Esophagus squamous epithelium (tissue), 5 donors: ENCODE results near the gene FEZ2. TPM values are rescaled to one million over a fixed set of nuclear protein-coding genes. Genes with fewer than 3 reads are reported as not detected.

ENCODE experiments used
- DNase-seq: peaks from one replicate; lab custom pipeline; 2025; lab: John Stamatoyannopoulos, UW
- H3K27ac ChIP-seq, 4 donors: fragments of 200-600 bp; sonication (generic); one replicate each; pipeline ENCODE4 v1.5.1; 2016 to 2019; ENCODE audit warnings: mild to moderate bottlenecking in 1 of 4
- H3K27me3 ChIP-seq, 4 donors: fragments of 200-600 bp; sonication (generic); 1 replicate in 3 of 4; 2 replicates in 1 of 4; pipeline versions ENCODE4 v1.5.1 to v1.6.0; 2017 to 2021; ENCODE audit warnings: antibody characterized with exemption in 1 of 4
- H3K36me3 ChIP-seq, 3 donors: fragments of 200-600 bp; sonication (generic); one replicate each; pipeline ENCODE4 v1.5.1; 2016 to 2019
- H3K4me1 ChIP-seq, 3 donors: fragments of 200-600 bp; sonication (generic); one replicate each; pipeline ENCODE4 v1.5.1; 2017 to 2019
- H3K4me3 ChIP-seq, 4 donors: fragments of 200-600 bp; sonication (generic); 1 replicate in 3 of 4; 2 replicates in 1 of 4; pipeline ENCODE4 v1.5.1; 2016 to 2019; ENCODE audit warnings: mild to moderate bottlenecking in 2 of 4, moderate library complexity in 1 of 4
- H3K9me3 ChIP-seq, 3 donors: fragments of 200-600 bp; sonication (generic); one replicate each; pipeline ENCODE4 v1.5.1; 2016 to 2019
- POLR2A ChIP-seq, 4 donors: fragments of 450-650 bp; IDR thresholded peaks; one replicate each; pipeline ENCODE4 v1.6.1; 2017; ENCODE audit warnings: antibody characterized with exemption in 4 of 4, mild to moderate bottlenecking in 4 of 4, moderate library complexity in 3 of 4
- WGBS, 2 donors: methylation state at CpG; one replicate each; pipeline ENCODE4 v1.1.5; 2018; 5-methylcytosine and 5-hydroxymethylcytosine counted together
- intact Hi-C: fragments of 100-400 bp; cut with DNase I; formaldehyde crosslinking; loops from one replicate; pipeline ENCODE4 v1.15.0; 2022
- total RNA-seq, 4 donors: library from RNA; depleted of rRNA; stranded (reverse); fragments of >200 nt; gene quantifications; one replicate each; pipeline ENCODE4 v1.1.0, GENCODE V29; 2016
- TF ChIP-seq, protein P1 (sequence below), 6 experiments: fragments of 450-650 bp in 4 of 6; fragments of 200-600 bp in 2 of 6; sonication (generic) in 2 of 6; IDR thresholded peaks; one replicate each; pipeline ENCODE4 v1.5.1; 2016 to 2019; ENCODE audit warnings: antibody characterized with exemption in 6 of 6, mild to moderate bottlenecking in 4 of 6, moderate library complexity in 4 of 6
- donor health status: DM: yes; HTN: yes; CAD: no.

Gene FEZ2
- total RNA-seq, 4 donors from 2014 or later = 9.2 to 34.9 (median 26.4) TPM

- H3K4me3 ChIP-seq = no peak overlapping the region
- no peaks in the 10 kb centered on the region for H3K36me3 ChIP-seq
- intact Hi-C loops = no loop called here
- TF ChIP-seq, protein P1, sequence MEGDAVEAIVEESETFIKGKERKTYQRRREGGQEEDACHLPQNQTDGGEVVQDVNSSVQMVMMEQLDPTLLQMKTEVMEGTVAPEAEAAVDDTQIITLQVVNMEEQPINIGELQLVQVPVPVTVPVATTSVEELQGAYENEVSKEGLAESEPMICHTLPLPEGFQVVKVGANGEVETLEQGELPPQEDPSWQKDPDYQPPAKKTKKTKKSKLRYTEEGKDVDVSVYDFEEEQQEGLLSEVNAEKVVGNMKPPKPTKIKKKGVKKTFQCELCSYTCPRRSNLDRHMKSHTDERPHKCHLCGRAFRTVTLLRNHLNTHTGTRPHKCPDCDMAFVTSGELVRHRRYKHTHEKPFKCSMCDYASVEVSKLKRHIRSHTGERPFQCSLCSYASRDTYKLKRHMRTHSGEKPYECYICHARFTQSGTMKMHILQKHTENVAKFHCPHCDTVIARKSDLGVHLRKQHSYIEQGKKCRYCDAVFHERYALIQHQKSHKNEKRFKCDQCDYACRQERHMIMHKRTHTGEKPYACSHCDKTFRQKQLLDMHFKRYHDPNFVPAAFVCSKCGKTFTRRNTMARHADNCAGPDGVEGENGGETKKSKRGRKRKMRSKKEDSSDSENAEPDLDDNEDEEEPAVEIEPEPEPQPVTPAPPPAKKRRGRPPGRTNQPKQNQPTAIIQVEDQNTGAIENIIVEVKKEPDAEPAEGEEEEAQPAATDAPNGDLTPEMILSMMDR (IDR thresholded peaks at IDR 0.05) = no peak
- TF ChIP-seq POLR2A (IDR thresholded peaks at IDR 0.05) = no peak
- H3K27ac ChIP-seq = no peak overlapping the region
- H3K27me3 ChIP-seq = no peaks in the 10 kb centered on the region
- H3K4me1 ChIP-seq = no peaks in the 10 kb centered on the region
- DNase-seq = no peak
- WGBS, 2 donors = 93 to 97% methylated on average over 3 of the region's 3 CpGs
- H3K9me3 ChIP-seq = peaks cover 0 to 9% (median 9%) of the 10 kb centered on the region in 3 donors
Observed at GRCh38 chr2:36626071-36626470, 28.1 kb upstream of the FEZ2 start.

DNA sequence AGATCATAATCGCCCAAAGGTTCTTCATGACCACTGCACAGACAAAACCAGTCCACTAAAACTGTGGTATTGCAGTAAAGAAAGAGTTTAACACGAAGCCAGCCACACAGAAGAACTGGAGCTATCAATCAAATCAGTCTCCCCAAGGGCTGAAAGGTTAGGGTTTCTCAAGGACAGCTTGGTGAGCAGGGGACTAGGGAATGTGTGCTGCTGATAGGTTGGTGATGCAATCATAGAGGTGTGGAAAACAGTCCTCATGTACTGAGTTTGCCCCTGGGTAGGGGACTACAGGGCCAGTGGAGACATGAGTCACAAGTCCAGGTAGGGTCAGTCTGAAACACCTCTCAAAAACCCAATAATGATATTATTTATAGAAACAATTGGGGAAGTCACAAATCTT is 27.3 kb upstream of the FEZ2 start:
- no peak overlapping the region for H3K4me3 ChIP-seq
- H3K27ac ChIP-seq = no peak overlapping the region
- intact Hi-C loops = no loop called here
- no peak for DNase-seq
- WGBS, 2 donors = 63 to 84% methylated on average over 2 of the region's 2 CpGs
- H3K4me1 ChIP-seq = no peaks in the 10 kb centered on the region
- no peaks in the 10 kb centered on the region for H3K36me3 ChIP-seq
- H3K9me3 ChIP-seq = peaks cover 0 to 9% (median 9%) of the 10 kb centered on the region in 3 donors
- no peak for TF ChIP-seq POLR2A (IDR thresholded peaks at IDR 0.05)
- TF ChIP-seq, protein P1 (IDR thresholded peaks at IDR 0.05) = no peak
- H3K27me3 ChIP-seq = no peaks in the 10 kb centered on the region

DNA sequence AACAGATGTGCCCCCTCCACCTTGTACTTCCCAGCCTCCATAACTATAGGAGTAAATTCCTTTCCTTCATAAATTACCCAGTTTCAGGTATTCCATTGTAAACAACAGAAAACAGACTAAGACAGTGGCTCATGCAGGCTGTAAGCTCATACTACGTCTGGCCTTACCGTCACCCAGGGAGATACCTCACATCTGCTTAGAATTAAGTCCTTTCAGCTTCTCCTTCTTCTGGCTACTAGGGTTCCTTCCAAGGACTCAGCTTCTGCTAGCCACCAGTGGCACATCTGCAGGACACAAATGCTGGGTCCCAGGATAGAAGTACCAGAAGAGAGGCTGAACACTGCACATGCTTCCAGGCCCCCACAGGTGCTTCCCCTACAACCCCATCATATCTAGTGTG is 22.4 kb upstream of the FEZ2 start:
- Histone ChIP-seq H3K4me3 (no peak overlapping the region), H3K4me1 (peaks cover 0 to 3% (median 0%) of the 10 kb centered on the region in 3 donors), H3K27ac (no peak overlapping the region), H3K36me3 (no peaks in the 10 kb centered on the region), H3K27me3 (no peaks in the 10 kb centered on the region), H3K9me3 (peaks cover 0 to 7% (median 4%) of the 10 kb centered on the region in 3 donors)
- WGBS, 2 donors = 95 to 97% methylated on average over 2 of the region's 2 CpGs
- no peak for TF ChIP-seq POLR2A (IDR thresholded peaks at IDR 0.05)
- TF ChIP-seq, protein P1 (IDR thresholded peaks at IDR 0.05) = no peak
- intact Hi-C loops = no loop called here
- DNase-seq = no peak

DNA sequence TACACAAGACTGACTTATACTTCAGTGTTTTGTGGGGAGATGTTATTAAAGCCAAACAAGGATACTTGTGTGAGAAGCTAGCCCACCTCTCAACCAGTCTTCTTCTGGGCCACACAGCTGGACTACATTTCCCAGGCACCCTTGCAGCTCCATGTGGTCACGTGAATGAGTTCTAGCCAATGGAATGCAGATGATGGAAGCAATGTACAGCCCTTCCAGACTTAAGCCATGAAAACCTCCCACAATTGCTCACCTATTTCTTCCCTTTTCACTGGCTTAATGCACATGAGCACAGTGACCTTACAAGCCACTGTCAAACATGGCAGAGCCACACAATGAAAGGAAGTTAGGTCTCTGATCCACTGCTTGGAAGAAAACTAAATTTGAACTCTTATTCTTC is 20.4 kb upstream of the FEZ2 start:
- no peak overlapping the region for H3K4me3 ChIP-seq
- H3K27me3 ChIP-seq = no peaks in the 10 kb centered on the region
- no peak overlapping the region for H3K27ac ChIP-seq
- WGBS, 2 donors = 60% methylated on average over 1 of the region's 1 CpG
- no peaks in the 10 kb centered on the region for H3K9me3 ChIP-seq
- no peak for DNase-seq
- intact Hi-C loops = no loop called here
- TF ChIP-seq POLR2A (IDR thresholded peaks at IDR 0.05) = no peak
- TF ChIP-seq, protein P1 (IDR thresholded peaks at IDR 0.05) = no peak
- no peaks in the 10 kb centered on the region for H3K36me3 ChIP-seq
- H3K4me1 ChIP-seq = peaks cover 0 to 7% (median 6%) of the 10 kb centered on the region in 3 donors

DNA sequence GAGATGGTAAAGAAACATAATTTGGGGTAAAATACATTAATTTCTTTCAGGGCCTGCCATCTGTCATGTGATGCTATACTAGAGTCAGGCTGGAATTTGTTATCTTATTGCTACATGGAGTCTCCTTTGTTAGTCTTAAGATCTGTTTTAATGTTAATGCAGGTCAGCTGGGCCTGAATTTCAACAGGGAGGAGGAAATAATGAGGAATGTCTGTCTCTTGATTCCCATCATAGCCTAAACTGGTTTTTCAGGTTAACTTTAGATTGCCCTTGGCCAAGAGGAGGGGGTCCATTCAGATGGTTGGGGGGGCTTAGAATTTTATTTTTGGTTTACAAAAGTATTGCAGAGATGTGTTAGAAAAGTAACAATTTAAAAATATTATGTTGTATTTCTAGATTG is 19.0 kb upstream of the FEZ2 start:
- Histone ChIP-seq H3K9me3 (no peaks in the 10 kb centered on the region), H3K4me3 (no peak overlapping the region), H3K27ac (no peak overlapping the region), H3K36me3 (no peaks in the 10 kb centered on the region), H3K4me1 (peaks cover 0 to 7% (median 6%) of the 10 kb centered on the region in 3 donors), H3K27me3 (no peaks in the 10 kb centered on the region)
- intact Hi-C loops = no loop called here
- no peak for DNase-seq
- TF ChIP-seq, protein P1 (IDR thresholded peaks at IDR 0.05) = no peak
- no peak for TF ChIP-seq POLR2A (IDR thresholded peaks at IDR 0.05)
